ENCODE measurements around the gene CFAP20. TPM values are rescaled to one million over a fixed set of nuclear protein-coding genes. Genes with fewer than 3 reads are reported as not detected.
"Not testable (repeated sequence)": the region's sequence is repeated elsewhere in the genome, so short reads cannot be mapped to it uniquely, and the experiment has no call there.

The CFAP20 gene
- polyA plus RNA-seq, 1 donor from 2014 or later, result 210 TPM

- no peaks in the 10 kb centered on the region for H3K9me2 ChIP-seq (ENCODE audit: insufficient read depth, low read length)
- no peaks in the 10 kb centered on the region for H3F3A ChIP-seq (ENCODE audit: insufficient read depth, low read length, poor library complexity, severe bottlenecking)
- no peaks in the 10 kb centered on the region for H4K20me1 ChIP-seq (ENCODE audit: insufficient read depth)
- no peak for TF ChIP-seq TAF1 (IDR thresholded peaks at IDR 0.05; ENCODE audit: low read depth)
- no peak for TF ChIP-seq RAD21 (conservative IDR thresholded peaks at IDR 0.05)
- no peaks in the 10 kb centered on the region for H3K79me2 ChIP-seq (replicated peaks; ENCODE audit: insufficient read depth, low read length)
- no peaks in the 10 kb centered on the region for H3K36me3 ChIP-seq (ENCODE audit: insufficient read depth, low read length)
- no peak overlapping the region for H3K4me2 ChIP-seq (ENCODE audit: low read length)
- H3K27ac ChIP-seq (ENCODE audit: low read length), result no peak overlapping the region
- no peaks in the 10 kb centered on the region for H3K9me3 ChIP-seq (ENCODE audit: low read length)
- H3K4me3 ChIP-seq (ENCODE audit: low read length), result no peak overlapping the region
- H3K9ac ChIP-seq (ENCODE audit: low read length), result no peak overlapping the region
- H2AFZ ChIP-seq (ENCODE audit: low read depth, low read length), result no peak overlapping the region
- H3K27me3 ChIP-seq (ENCODE audit: insufficient read depth, low read depth, low read length), result no peaks in the 10 kb centered on the region
These were observed 29.9 kb downstream of the CFAP20 start for GRCh38 chr16:58099097-58099955.

- Histone ChIP-seq H3K9me2 (ENCODE audit: insufficient read depth, low read length) (no peaks in the 10 kb centered on the region), H3K9ac (ENCODE audit: low read length) (no peak overlapping the region), H3K4me3 (ENCODE audit: low read length) (no peak overlapping the region), H3K36me3 (ENCODE audit: insufficient read depth, low read length) (no peaks in the 10 kb centered on the region), H4K20me1 (ENCODE audit: insufficient read depth) (no peaks in the 10 kb centered on the region), H3F3A (ENCODE audit: insufficient read depth, low read length, poor library complexity, severe bottlenecking) (no peaks in the 10 kb centered on the region), H3K27ac (ENCODE audit: low read length) (no peak overlapping the region), H3K4me2 (ENCODE audit: low read length) (no peak overlapping the region), H3K9me3 (ENCODE audit: low read length) (no peaks in the 10 kb centered on the region), H2AFZ (ENCODE audit: low read depth, low read length) (no peak overlapping the region), H3K79me2 (replicated peaks; ENCODE audit: insufficient read depth, low read length) (no peaks in the 10 kb centered on the region), H3K27me3 (ENCODE audit: insufficient read depth, low read depth, low read length) (no peaks in the 10 kb centered on the region)
- TF ChIP-seq SMC3 (conservative IDR thresholded peaks at IDR 0.05; ENCODE audit: poor library complexity), result no peak
These were observed 30.7 kb downstream of the CFAP20 start for GRCh38 chr16:58098207-58099096.

GRCh38 chr16:58096249-58096648 is 32.9 kb downstream of the CFAP20 start:
- H3K9me3 ChIP-seq (ENCODE audit: low read length), result no peaks in the 10 kb centered on the region
- no peak overlapping the region for H2AFZ ChIP-seq (ENCODE audit: low read depth, low read length)
- no peak overlapping the region for H3K27ac ChIP-seq (ENCODE audit: low read length)

DNA sequence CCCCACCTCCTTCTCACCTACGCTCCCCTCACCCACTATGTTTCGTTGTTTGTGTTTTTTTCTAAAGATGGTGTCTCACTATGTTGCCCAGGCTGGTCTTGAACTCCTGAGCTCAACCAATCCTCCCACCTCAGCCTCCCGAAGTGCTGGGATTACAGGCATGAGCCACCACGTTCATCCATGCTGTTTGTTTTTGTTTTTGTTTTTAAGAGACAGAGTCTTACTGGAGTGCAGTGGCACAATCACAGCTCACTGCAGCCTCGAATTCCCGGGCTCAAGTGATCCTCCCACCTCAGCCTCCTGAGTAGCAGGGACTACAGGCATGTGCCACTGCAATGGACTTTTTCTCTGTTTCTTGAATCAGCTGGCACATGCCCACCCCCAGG is 33.6 kb downstream of the CFAP20 start:
- H2AFZ ChIP-seq (ENCODE audit: low read depth, low read length); H3K4me2 ChIP-seq (ENCODE audit: low read length); H4K20me1 ChIP-seq (ENCODE audit: insufficient read depth); H3K9ac ChIP-seq (ENCODE audit: low read length); H3K27me3 ChIP-seq (ENCODE audit: insufficient read depth, low read depth, low read length); H3K36me3 ChIP-seq (ENCODE audit: insufficient read depth, low read length); H3K4me3 ChIP-seq (ENCODE audit: low read length); H3K9me2 ChIP-seq (ENCODE audit: insufficient read depth, low read length); H3K79me2 ChIP-seq (replicated peaks; ENCODE audit: insufficient read depth, low read length); H3K27ac ChIP-seq (ENCODE audit: low read length); H3K9me3 ChIP-seq (ENCODE audit: low read length); H3F3A ChIP-seq (ENCODE audit: insufficient read depth, low read length, poor library complexity, severe bottlenecking): not testable (repeated sequence)

More at GRCh38 chr16:58096249-58096648, 32.9 kb downstream of the CFAP20 start:
- Histone ChIP-seq H3K9me2 (ENCODE audit: insufficient read depth, low read length) (no peaks in the 10 kb centered on the region), H3F3A (ENCODE audit: insufficient read depth, low read length, poor library complexity, severe bottlenecking) (no peaks in the 10 kb centered on the region), H3K79me2 (replicated peaks; ENCODE audit: insufficient read depth, low read length) (no peaks in the 10 kb centered on the region), H3K27me3 (ENCODE audit: insufficient read depth, low read depth, low read length) (no peaks in the 10 kb centered on the region), H3K36me3 (ENCODE audit: insufficient read depth, low read length) (no peaks in the 10 kb centered on the region), H4K20me1 (ENCODE audit: insufficient read depth) (no peaks in the 10 kb centered on the region), H3K4me3 (ENCODE audit: low read length) (no peak overlapping the region), H3K9ac (ENCODE audit: low read length) (no peak overlapping the region), H3K4me2 (ENCODE audit: low read length) (no peak overlapping the region)
- TF ChIP-seq SMC3 (conservative IDR thresholded peaks at IDR 0.05; ENCODE audit: poor library complexity) (no peak), RAD21 (conservative IDR thresholded peaks at IDR 0.05) (no peak), CTCF (IDR thresholded peaks at IDR 0.05; ENCODE audit: poor library complexity, severe bottlenecking) (no peak), POLR2AphosphoS5 (IDR thresholded peaks at IDR 0.05) (no peak), TAF1 (IDR thresholded peaks at IDR 0.05; ENCODE audit: low read depth) (no peak)
